Measurements from ENCODE around the gene CA12. TPM values are rescaled to one million over a fixed set of nuclear protein-coding genes. Genes with fewer than 3 reads are reported as not detected.

CA12 gene
- total and polyA plus RNA-seq, 9 of the 15 experiments (the other 6 are each of a cell fraction or from before 2014, with no cell fraction given), result 0.01 to 0.78 (median 0.15) TPM; not detected in 1

- TF ChIP-seq FOXP4 (CRISPR knock-in tag; IDR thresholded peaks at IDR 0.05; ENCODE audit: borderline replicate concordance), result no peak
- TF ChIP-seq CBFA2T2 (conservative IDR thresholded peaks at IDR 0.05), result peak; percentile 58
- no peak for TF ChIP-seq ZNF165 (CRISPR knock-in tag; IDR thresholded peaks at IDR 0.05; ENCODE audit: borderline replicate concordance)
- TF ChIP-seq LCOR (CRISPR knock-in tag; IDR thresholded peaks at IDR 0.05), result no peak
- no peak for TF ChIP-seq TAF1 (IDR thresholded peaks at IDR 0.05; ENCODE audit: control insufficient read depth, extremely low read depth, insufficient read depth, low read length, severe bottlenecking)
- TF ChIP-seq ATF3 (IDR thresholded peaks at IDR 0.05), result no peak
- no peak for TF ChIP-seq ATF3 (CRISPR knock-in tag; conservative IDR thresholded peaks at IDR 0.05)
- TF ChIP-seq ZNF583 (CRISPR knock-in tag; IDR thresholded peaks at IDR 0.05), result no peak
- no peak for TF ChIP-seq SP1 (CRISPR knock-in tag; IDR thresholded peaks at IDR 0.05)
- no peak for TF ChIP-seq U2AF1 (optimal IDR thresholded peaks at IDR 0.05; ENCODE audit: low read depth, low read length)
- TF ChIP-seq ETV1 (tag; conservative IDR thresholded peaks at IDR 0.05; ENCODE audit: low read depth), result no peak
- peak; percentile 55; the same call in 1 of the 2 replicates for TF ChIP-seq NCOR1 (IDR thresholded peaks at IDR 0.05)
- no peak for TF ChIP-seq ZKSCAN8 (CRISPR knock-in tag; IDR thresholded peaks at IDR 0.05)
- no peak for TF ChIP-seq RBM25 (IDR thresholded peaks at IDR 0.05; ENCODE audit: low read depth, low read length, severe bottlenecking)
Measured at GRCh38 chr15:63299943-63300575, 81.6 kb downstream of the CA12 start (continued).
